ENCODE measurements around the gene RCCD1.
A peak's percentile ranks its signal among the peaks of the same experiment; 100 is the strongest.

Gene RCCD1

DNA sequence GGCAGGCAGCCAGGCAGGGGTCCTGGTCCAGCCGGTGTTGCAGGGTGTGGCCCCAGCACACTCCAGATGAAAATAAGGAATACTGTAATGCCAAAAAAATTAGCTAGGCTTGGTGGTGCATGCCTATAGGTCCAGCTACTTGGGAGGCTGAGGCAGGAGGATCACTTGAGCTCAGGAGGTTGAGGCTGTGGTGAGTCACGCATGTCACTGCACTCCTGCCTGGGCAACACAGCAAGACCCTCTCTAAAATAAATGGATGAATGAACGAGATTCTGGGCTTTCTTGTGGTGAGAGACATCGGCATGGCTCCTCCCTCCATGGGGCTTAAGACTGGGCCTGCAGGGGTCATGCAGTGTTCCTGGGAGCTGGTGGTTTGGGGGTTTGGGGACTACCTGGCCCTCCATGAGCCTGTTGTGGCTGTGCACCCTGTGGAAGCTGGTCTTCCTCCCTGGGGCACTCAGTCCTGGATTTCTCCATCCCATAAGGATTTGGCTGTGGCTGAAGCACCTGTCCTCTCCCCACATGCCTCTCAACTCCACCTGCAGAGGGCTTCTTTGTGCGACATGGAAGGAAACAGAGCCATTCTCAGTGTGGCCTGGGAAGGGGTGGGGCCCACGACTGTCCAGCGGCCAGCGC, 7.6 kb upstream of the RCCD1 start:
- no peak for DNase-seq

DNA sequence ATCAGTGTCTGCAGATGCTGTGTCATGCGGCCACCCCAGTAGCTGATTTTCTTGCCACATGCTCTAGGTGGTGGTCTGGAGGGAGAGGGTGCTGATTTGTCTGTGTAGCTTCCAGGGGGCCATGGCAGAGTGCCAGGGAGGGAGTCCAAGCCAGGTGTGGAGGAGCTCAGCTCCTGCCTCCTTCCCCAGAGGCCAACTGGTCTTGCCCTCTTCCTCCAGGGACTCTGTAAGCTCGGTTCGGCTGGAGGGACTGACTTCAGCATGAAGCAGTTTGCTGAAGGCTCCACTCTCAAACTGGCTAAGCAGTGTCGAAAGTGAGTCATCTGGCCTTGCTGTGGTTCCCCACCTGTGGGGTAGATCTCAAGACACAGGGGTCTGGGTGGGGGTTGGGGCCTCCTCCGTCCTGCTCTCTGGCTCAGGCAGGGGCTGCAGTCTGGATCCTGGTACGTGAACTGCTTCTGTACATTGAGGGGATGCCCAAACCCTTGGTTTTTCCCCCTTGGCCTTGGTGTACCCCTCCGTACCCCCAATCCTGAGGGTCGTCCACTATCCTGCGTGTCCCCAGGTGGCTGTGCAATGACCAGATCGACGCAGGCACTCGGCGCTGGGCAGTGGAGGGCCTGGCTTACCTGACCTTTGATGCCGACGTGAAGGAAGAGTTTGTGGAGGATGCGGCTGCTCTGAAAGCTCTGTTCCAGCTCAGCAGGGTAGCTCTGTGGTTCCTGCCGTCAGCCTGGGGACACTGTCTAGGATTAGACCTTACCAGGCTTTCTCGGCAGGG, 6.9 kb upstream of the RCCD1 start:
- no peak for DNase-seq

DNA sequence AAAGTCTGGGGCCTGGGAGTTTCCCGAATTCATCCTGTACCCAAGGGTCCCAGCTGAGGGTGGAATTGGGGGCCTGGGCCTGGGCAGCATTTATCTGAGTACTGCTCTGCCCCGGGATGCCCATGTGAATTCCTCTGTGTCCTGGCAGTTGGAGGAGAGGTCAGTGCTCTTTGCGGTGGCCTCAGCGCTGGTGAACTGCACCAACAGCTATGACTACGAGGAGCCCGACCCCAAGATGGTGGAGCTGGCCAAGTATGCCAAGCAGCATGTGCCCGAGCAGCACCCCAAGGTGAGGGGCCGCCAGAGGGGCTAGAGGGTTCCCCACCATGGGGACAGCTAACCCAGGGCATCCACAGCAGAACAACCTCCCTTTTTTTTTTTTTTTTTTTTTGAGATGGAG, 6.2 kb upstream of the RCCD1 start:
- DNase-seq, result no peak

DNA sequence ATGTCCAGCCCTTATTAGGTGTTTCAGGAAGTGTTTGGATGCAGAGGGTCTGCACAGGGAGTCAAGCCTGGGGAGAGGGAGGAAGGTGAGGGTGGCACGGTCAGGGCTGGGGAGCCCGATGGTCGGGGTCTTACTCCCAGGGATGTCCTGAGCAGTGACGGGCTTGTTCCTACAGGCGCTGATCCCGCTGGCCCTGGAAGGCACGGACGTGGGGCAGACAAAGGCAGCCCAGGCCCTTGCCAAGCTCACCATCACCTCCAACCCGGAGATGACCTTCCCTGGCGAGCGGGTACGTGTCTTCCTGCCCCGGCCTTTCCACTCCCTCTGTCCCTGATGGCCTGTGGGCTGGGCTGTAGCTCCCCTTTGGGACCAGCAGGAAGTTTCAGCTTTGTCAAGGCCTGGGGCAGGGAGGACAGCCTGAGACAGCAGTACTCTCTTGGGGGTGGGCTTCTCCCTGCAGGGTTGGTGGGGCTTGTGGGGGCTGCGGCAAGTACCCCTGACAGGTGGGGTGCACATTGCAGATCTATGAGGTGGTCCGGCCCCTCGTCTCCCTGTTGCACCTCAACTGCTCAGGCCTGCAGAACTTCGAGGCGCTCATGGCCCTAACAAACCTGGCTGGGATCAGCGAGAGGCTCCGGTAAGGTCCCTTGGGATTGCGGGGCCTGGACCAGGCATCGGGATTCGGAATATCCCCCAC, 4.6 kb upstream of the RCCD1 start:
- DNase-seq, result no peak

DNA sequence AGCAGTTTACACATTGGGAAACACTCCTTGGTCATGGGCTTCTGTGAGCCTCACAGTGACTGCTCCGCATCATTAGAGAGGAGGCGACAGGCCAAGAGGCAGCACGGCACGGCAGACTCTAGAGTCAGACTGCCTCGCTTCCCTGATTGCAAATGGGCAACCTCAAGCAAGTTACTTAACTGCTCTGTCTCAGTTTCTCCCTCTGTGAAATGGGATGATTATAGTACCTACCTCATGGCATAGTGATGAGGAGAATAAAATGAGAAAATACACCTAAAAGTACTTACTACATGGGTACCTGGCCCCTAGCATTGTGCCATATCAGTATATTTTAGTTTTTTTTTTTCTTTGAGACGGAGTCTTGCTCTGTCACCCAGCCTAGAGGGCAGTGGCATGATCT, 4.0 kb upstream of the RCCD1 start:
- no peak for DNase-seq

DNA sequence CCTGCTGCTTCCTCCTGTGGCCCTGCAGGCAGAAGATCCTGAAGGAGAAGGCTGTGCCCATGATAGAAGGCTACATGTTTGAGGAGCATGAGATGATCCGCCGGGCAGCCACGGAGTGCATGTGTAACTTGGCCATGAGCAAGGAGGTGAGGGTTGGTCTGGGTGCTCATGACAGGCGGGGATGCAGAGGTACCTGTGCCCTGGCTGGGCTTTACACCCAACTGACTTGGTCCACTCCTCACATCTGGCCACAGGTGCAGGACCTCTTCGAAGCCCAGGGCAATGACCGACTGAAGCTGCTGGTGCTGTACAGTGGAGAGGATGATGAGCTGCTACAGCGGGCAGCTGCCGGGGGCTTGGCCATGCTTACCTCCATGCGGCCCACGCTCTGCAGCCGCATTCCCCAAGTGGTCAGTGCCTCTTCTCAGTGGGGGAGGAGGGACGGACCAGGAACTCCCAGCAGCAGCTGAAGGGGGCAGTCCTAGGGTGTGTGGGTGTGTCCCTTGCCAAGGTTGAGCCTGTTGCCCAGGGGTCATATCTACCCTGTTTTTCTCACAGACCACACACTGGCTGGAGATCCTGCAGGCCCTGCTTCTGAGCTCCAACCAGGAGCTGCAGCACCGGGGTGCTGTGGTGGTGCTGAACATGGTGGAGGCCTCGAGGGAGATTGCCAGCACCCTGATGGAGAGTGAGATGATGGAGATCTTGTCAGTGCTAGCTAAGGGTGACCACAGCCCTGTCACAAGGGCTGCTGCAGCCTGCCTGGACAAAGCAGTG, 1.6 kb upstream of the RCCD1 start:
- no peak for DNase-seq

DNA sequence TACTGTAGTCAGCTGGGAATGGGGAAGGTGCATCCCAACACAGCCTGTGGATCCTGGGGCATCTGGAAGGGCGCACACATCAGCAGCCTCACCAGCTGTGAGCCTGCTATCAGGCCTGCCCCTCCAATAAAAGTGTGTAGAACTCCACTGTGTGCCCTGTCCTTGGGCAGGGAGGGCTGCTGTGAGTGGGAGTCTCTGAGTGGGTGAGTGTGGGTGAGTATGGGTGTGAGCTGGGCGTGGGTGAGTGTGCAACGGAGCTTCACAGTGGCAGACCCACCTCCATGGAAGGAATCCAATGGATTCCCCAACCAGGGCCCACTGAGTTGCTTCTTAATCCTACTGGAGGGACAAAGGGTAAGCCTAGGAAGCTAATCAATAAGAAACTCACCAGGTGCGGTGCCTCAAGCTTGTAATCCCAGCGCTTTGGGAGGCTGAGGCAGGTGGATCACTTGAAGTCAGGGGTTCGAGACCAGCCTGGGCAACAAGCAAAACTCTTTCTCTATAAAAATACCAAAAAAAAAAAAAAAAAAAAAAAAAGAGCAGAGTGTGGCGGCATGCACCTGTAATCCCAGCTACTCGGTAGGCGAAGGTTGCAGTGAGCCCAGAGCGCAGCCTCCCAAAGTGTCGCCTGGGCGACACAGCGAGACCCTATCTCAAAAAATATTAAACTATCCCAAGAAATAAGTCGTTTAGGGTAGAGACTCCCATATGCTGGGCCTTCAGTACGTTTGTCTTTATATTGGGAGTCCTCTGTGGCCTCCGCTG, 555 bp upstream of the RCCD1 start:
- DNase-seq, result no peak

DNA sequence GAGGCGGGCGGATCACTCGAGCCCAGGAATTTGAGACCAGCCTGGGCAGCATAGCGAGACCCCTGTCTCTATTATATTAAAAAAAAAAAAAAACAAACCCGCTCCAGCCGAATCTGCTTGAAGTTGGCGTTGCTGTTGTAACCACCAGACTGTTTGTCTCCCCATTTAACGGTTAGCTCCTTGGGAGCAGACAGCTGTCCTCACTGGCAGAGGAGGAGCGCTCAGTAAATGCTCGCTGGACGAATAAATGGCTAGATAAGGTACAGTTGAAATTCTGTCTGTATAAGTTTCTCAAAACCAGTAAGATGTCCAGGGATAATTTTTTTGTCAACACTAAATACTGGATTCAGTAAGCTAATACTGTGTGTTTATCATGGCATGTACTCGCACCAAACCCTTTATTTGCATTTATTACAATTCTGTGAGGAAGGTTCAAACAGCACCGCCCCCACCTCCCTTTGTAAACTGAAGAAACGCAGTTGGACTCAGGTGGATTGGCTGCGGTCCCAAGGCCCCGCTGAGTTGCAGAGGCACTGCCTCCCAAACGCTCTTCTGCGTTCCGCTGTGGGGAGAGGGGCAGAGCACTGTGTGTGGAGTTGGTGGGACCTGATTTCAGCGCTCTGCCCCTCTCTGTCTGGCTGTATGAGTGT, 1.1 kb downstream of the RCCD1 start:
- no peak for DNase-seq

DNA sequence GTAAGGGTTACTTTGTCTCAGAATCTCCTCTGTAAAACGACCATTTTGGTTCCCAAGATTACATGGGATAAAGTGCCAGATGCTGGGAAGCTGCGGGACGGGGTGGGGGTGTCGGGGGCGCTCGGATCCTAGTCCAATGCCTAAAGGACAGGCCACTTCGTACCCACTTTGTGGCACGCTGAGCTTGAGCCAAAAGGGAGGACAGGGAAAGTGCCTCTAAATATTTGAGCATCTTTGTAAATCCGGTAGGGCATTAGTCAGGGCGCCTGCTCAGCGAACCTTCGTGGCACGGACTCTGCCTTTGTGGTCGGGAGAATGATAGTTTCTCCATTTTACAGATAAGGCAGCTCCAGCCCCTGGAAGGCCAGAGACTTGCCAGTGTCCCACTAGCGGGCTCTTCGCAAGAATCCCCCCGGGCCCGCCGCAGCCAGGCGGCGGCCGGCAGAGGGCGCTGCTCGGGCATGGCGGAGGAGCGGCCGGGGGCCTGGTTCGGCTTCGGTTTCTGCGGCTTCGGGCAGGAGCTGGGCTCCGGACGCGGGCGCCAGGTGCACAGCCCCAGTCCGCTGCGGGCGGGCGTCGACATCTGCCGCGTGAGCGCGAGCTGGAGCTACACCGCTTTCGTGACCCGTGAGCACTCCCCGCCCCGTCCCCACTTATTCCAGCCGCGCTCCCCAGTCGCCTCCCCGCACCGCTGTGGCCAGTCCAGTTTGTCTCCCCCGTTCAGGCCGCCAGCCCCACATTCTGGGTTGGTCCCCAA, 1.8 kb downstream of the RCCD1 start:
- peak; percentile 47 to 81 for DNase-seq

DNA sequence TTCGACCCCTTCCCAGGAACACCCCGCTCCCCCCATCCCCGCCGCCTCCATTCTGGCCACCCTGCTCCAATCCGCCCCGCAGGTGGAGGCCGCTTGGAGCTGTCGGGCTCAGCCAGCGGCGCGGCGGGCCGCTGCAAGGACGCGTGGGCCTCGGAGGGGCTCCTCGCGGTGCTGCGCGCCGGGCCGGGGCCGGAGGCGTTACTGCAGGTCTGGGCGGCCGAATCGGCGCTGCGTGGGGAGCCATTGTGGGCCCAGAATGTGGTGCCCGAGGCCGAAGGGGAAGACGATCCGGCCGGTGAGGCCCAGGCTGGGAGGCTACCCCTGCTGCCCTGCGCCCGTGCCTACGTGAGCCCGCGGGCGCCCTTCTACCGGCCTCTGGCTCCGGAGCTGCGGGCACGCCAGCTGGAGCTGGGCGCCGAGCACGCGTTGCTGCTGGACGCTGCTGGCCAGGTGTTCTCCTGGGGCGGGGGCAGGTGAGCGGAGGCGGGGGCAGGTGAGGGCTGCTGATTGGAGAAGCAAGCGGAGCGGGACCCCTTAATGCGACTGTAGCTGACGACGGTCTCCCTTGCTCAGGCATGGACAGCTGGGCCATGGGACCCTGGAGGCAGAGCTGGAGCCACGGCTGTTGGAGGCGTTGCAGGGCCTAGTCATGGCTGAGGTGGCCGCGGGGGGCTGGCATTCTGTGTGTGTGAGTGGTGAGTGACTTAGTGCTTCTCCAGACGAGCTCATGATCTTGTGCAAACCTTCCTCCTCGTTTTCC, 2.5 kb downstream of the RCCD1 start:
- DNase-seq, result no peak

DNA sequence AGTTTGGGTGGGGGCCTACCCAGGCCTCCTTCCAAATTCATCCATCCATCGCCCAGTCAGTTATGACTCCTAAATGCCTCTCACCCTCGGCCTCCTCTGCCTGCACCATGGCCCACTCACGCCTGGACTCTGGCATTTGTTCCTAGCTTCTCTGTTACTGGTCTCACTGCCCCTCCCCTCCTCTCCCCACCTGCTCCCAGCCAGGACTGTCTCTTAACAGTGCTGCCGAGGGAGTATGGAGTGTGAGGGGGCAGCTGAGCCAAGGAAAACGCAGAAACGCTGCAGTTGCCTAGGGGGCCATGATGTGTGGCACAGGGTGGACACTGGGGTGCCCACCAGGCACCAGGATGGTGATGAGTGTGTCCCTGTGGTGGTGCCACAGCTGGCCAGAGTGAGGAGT, 3.1 kb downstream of the RCCD1 start:
- no peak for DNase-seq

DNA sequence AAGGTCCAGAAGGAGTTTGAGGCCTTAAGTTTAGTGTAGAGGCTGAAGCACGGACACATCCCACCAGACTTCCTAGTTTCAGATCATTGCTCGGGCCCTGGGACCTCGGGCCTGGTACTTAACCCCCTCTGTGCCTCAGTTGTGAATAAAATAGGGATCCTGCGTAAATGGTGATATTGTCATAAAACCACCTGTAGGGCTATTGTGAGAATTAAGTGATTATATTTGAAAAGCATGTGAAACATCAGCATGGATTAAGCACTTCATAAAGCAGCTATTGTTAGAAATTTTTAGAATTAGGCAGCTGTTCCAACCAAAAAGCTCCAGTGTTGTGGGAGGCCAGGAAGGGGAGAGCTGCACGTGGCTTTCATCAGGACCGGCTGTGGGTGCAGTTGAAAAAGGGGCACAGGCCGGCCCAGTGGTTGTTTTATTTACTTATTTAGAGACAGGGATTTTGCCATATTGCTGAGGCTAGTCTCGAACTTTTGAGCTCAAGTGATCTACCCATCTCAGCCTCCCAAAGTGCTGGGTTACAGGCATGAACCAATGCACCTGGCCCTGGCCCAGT, 4.4 kb downstream of the RCCD1 start:
- DNase-seq, result no peak

DNA sequence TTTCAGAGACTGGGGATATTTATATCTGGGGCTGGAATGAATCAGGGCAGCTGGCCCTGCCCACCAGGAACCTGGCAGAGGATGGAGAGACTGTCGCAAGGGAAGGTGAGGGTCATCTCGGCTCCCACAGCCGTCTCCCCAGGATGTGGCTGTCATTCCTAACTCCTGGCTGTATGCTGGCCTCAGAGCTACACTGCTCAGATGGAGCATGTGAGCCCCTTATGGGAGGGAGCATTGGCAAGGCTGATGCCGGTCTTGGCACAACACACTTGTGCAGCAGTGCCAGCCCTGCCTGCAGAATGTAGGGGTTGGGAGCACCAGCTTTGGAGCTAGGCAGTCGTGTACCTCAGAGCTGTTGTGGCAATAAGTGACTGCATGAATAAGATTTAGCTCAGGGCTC, 5.2 kb downstream of the RCCD1 start:
- DNase-seq, result no peak

DNA sequence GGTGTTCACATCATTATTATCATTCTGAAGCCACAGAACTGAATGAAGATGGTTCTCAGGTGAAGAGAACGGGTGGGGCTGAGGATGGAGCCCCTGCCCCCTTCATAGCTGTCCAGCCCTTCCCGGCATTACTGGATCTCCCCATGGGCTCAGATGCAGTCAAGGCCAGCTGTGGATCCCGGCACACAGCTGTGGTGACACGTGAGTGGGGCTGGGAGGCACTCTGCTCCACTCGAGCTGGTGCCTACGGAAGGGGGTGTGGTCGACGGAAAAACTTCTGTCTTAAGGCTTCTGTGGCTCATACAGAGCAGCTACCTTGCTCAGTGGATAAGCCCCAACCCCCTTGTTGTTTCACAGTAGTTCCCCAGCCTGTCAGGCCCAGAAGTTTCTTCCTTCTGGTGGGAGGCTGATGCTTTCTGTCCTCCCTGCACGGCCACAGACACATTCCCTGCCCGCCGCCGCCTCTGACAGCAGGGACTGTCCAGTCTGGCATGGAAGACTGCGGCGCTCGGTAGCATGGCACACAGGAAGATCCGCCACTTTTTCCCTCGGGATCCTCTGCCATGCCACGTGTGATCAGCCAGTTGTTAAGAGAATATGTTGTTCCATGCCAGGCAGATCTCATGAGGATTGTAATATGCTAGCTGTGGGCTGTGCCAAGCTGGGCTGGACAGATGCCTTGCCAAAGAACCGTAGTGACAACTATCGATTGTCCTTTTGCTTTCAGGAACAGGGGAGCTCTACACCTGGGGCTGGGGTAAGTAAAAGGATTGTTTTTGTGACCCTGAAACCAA, 5.8 kb downstream of the RCCD1 start:
- no peak for DNase-seq

DNA sequence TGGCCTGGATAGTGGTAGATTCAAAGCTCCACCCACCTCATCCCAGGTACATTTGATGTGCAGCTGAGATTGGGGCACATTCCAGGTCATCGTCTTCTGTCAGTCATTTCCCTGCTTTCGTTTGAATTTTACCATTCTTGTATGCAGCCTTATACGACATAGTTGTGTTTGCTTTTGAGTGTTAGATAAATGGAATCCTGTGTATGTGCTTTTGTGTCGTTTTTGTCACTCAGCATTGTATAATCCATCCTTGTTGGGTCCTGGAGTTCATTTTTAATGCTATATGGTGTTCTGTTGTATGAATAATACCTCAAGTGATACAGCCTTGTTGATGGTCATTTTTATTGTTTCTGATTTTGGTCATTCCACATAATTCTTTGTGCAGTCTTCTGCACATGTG, 7.3 kb downstream of the RCCD1 start:
- no peak for DNase-seq

DNA sequence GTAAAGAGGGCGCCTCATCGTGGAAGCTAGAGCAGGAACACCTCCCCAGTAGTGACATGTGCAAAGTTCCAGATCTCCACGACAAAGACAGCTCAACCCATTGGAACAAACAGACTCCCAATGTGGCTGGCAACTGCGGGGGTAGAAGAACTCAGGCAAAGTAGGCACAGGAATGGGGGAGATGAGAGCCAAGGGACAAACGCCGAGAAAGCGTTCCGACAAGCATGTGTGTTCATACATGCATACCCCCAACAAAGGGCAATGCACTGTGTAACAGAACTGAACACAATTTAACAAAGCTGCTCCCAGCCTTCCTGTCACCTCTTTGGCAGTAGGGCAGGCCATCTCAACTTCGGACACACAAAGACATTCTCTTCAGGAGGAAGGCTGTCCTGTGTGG, 11.6 kb downstream of the RCCD1 start:
- no peak for DNase-seq

DNA sequence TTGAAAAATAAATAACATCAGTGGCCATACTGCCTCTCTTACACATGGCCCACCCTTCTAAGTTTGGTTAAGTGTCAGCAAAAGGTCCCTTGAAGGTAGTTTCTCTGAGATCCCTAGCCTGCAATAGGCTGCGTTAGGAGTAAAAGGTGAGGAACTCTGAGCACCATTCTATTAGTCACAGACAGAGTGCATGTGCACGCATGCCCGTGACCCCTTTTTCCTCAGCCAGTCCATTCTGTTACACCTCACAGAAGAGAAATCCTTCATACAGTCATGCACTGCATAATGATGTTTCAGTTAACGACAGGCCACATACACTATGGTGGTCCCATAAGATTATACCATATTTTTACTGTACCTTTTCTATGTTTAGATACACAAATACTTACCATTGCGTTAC, 12.5 kb downstream of the RCCD1 start:
- no peak for DNase-seq

DNA sequence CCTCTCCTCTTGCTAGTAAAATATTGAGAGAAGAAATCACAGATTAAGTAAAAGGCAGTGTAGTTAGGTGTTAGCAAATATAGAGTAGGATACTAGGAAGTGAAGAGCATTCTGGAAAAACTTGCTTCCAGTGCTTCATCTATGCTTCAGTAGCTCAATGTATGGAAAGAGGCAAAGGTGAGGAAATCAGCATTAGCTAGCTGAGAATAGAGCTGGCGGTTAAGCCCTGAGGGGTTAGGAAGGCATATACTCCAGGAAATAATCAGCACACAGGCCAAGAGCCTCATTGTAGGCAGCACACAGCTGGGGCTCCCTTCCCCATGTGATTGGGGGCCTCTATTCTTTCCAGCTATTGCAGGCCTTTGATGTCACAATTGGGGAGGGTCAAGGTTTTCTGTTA, 13.8 kb downstream of the RCCD1 start:
- DNase-seq, result no peak

DNA sequence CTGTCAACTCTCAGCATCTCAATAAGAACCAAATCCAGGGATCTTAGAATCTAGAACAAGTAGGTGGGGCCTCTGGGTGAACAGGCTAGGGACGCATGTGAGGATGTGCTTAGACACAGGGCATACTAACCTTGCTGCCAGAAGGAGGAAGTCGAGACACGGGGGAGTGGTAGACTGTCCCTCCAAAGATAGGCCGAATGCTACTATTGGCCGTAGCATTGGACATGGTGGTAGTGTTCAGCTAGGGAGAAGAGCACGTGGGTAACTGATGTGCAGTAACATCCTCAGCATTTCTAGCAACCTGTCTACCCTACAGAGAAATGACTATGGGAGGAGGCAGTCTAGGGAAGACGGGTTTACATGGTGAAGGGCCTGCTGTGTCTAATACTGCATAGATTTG, 15.6 kb downstream of the RCCD1 start:
- no peak for DNase-seq
